ENCODE measurements around the gene DTNBP1.
"Not testable (repeated sequence)": the region's sequence is repeated elsewhere in the genome, so short reads cannot be mapped to it uniquely, and the experiment has no call there.

DTNBP1 gene

GRCh38 chr6:15674690-15675386 is 12.0 kb upstream of the DTNBP1 start:
- Mint-ChIP-seq H3K36me3 (ENCODE audit: low read depth) (no peaks in the 10 kb centered on the region), H3K27ac (peak overlapping the region; percentile 64), H3K4me1 (peaks cover 61% of the 10 kb centered on the region), H3K4me3 (peak overlapping the region; percentile 42), H3K27me3 (ENCODE audit: low read depth, poor library complexity) (peaks cover 27% of the 10 kb centered on the region), H3K9me3 (peaks cover 3% of the 10 kb centered on the region)
- DNase-seq, result peak; percentile 31
- TF ChIP-seq, protein P1, sequence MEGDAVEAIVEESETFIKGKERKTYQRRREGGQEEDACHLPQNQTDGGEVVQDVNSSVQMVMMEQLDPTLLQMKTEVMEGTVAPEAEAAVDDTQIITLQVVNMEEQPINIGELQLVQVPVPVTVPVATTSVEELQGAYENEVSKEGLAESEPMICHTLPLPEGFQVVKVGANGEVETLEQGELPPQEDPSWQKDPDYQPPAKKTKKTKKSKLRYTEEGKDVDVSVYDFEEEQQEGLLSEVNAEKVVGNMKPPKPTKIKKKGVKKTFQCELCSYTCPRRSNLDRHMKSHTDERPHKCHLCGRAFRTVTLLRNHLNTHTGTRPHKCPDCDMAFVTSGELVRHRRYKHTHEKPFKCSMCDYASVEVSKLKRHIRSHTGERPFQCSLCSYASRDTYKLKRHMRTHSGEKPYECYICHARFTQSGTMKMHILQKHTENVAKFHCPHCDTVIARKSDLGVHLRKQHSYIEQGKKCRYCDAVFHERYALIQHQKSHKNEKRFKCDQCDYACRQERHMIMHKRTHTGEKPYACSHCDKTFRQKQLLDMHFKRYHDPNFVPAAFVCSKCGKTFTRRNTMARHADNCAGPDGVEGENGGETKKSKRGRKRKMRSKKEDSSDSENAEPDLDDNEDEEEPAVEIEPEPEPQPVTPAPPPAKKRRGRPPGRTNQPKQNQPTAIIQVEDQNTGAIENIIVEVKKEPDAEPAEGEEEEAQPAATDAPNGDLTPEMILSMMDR (IDR thresholded peaks at IDR 0.05), result no peak

DNA sequence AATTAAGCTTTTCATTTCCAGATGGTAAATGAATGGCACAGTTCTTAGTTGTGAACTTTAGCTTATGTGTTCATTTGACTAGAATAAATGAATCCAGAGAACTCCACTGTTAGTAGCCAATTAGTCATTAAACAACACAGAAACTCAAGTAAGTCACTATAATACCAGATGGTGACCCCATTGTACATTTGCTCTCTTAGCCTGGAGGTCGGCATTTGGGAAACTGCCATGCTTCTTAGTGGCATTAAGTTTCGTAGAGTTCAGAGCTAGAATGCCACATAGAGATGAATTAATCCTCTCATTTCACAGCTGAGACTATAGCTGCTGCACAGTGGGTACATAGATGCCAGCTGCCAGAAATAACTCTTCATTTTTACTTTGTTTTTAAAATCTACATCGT is 10.8 kb upstream of the DTNBP1 start:
- no peak overlapping the region for H3K4me3 Mint-ChIP-seq
- no peaks in the 10 kb centered on the region for H3K36me3 Mint-ChIP-seq (ENCODE audit: low read depth)
- H3K27me3 Mint-ChIP-seq (ENCODE audit: low read depth, poor library complexity), result peaks cover 33% of the 10 kb centered on the region
- DNase-seq, result no peak
- peaks cover 70% of the 10 kb centered on the region for H3K4me1 Mint-ChIP-seq
- TF ChIP-seq, protein P1 (IDR thresholded peaks at IDR 0.05), result no peak
- no peak overlapping the region for H3K27ac Mint-ChIP-seq
- peaks cover 3% of the 10 kb centered on the region for H3K9me3 Mint-ChIP-seq

DNA sequence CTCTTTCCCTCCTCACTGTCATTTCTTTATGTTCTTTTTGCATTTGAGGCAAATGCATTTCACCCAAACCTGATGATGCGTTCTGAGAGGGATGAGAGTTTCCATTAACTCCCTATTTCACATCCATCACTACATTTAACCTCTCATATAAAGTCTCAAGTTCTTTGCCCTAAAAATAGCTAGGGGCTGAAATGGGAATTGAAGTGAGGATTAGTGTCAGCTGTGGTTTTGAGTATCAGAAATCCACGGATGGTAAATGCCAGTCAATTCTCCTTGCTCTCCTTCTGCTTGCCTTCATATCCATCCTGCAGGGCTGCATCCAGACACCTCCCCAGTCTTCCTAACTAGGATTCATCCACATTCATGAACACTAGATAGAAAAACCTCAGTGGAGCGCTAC is 10.0 kb upstream of the DTNBP1 start:
- TF ChIP-seq, protein P1 (IDR thresholded peaks at IDR 0.05), result no peak
- Mint-ChIP-seq H3K4me1 (peaks cover 69% of the 10 kb centered on the region), H3K27ac (no peak overlapping the region), H3K4me3 (no peak overlapping the region), H3K27me3 (ENCODE audit: low read depth, poor library complexity) (peaks cover 38% of the 10 kb centered on the region), H3K9me3 (peaks cover 3% of the 10 kb centered on the region), H3K36me3 (ENCODE audit: low read depth) (no peaks in the 10 kb centered on the region)
- no peak for DNase-seq

DNA sequence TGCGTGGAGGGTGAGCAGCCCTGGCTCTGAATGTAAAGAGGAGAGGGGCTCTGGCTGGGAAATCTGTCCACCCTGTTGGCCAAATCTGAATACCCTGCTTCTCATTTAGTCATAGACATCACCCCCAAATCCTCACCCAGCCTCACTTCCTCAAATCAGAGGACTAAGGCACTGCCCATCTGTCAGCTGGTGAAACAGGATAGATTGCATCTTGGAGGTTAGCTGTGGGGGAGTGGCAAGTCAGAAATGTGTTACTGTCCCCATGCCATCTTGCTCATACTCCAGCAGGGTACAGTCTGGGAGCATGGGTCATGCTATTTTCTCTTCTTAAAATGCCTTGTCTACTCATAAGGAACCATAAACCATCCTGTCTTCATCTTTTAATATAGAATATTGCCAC is 9.5 kb upstream of the DTNBP1 start:
- TF ChIP-seq, protein P1 (IDR thresholded peaks at IDR 0.05), result no peak
- no peak for DNase-seq
- no peaks in the 10 kb centered on the region for H3K36me3 Mint-ChIP-seq (ENCODE audit: low read depth)
- peaks cover 41% of the 10 kb centered on the region for H3K27me3 Mint-ChIP-seq (ENCODE audit: low read depth, poor library complexity)
- no peak overlapping the region for H3K4me3 Mint-ChIP-seq
- H3K4me1 Mint-ChIP-seq, result peaks cover 63% of the 10 kb centered on the region
- H3K9me3 Mint-ChIP-seq, result no peaks in the 10 kb centered on the region
- no peak overlapping the region for H3K27ac Mint-ChIP-seq

DNA sequence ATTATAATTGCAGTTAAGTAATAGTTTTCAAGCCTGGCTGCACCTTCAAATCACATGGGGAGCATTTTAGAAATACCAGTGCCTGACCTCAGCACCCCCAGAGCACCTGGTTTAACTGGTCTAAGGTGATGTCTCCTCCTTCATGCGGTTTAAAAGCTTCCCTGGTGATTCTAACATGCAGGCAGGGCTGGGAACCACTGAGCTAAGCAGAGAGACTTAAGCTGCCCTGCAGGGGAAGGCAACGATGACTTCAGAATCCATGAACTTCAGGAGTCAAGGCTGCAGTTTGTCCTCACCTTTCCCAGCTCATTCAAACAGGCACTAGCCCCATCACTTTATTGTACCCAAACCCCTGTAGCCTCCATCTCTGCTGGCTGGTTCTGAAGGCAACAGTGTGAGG is 6.1 kb upstream of the DTNBP1 start:
- Mint-ChIP-seq H3K4me3 (no peak overlapping the region), H3K27ac (no peak overlapping the region), H3K9me3 (no peaks in the 10 kb centered on the region), H3K36me3 (ENCODE audit: low read depth) (no peaks in the 10 kb centered on the region), H3K4me1 (peaks cover 35% of the 10 kb centered on the region), H3K27me3 (ENCODE audit: low read depth, poor library complexity) (peaks cover 33% of the 10 kb centered on the region)
- TF ChIP-seq, protein P1 (IDR thresholded peaks at IDR 0.05), result no peak
- no peak for DNase-seq

- not testable (repeated sequence) for H3K9me3 Mint-ChIP-seq; H3K36me3 Mint-ChIP-seq (ENCODE audit: low read depth); DNase-seq; H3K27ac Mint-ChIP-seq; H3K4me3 Mint-ChIP-seq
- H3K4me1 Mint-ChIP-seq, result peaks cover 27% of the 10 kb centered on the region
- peaks cover 35% of the 10 kb centered on the region for H3K27me3 Mint-ChIP-seq (ENCODE audit: low read depth, poor library complexity)
These were observed 4.1 kb upstream of the DTNBP1 start for GRCh38 chr6:15666896-15667295.

Data from nephron progenitor cell (in vitro differentiated cells).